Loucy (cell line): ENCODE data around the gene CD80.

ENCODE experiments used
- H2AFZ ChIP-seq: fragments of 200-600 bp; sonication (generic); 2 replicates; pipeline ENCODE4 v1.6.0; 2016; ENCODE audit warnings: antibody characterized with exemption, mild to moderate bottlenecking, low read length, moderate library complexity
- H3F3A ChIP-seq: fragments of 200-600 bp; 2 replicates; pipeline ENCODE4 v1.6.0; 2016; ENCODE audit warnings: antibody characterized with exemption, low read depth, mild to moderate bottlenecking
- H3K27me3 ChIP-seq: fragments of 200-600 bp; sonication (generic); 2 replicates; pipeline ENCODE4 v1.6.1; 2014; ENCODE audit warnings: low read length, mild to moderate bottlenecking; ENCODE audit not compliant: insufficient read depth, poor library complexity, severe bottlenecking
- H3K36me3 ChIP-seq: fragments of 200-600 bp; sonication (generic); 2 replicates; pipeline ENCODE4 v1.6.1; 2016; ENCODE audit warnings: low read length; ENCODE audit not compliant: insufficient read depth
- H3K4me1 ChIP-seq: fragments of 200-600 bp; sonication (generic); 2 replicates; pipeline ENCODE4 v1.5.1; 2014; ENCODE audit warnings: low read length, mild to moderate bottlenecking; ENCODE audit not compliant: insufficient read depth, poor library complexity, severe bottlenecking
- H3K4me2 ChIP-seq: fragments of 200-600 bp; sonication (generic); 2 replicates; pipeline ENCODE4 v1.6.0; 2014; ENCODE audit warnings: antibody characterized with exemption, low read length, low read depth, mild to moderate bottlenecking; ENCODE audit not compliant: poor library complexity, severe bottlenecking
- H3K4me3 ChIP-seq: fragments of 200-600 bp; sonication (generic); 2 replicates; pipeline ENCODE4 v1.5.1; 2014; ENCODE audit warnings: low read length, mild to moderate bottlenecking, mixed read lengths; ENCODE audit not compliant: poor library complexity, severe bottlenecking
- H3K79me2 ChIP-seq: fragments of 200-600 bp; sonication (generic); 2 replicates; pipeline ENCODE4 v1.6.1; 2014; ENCODE audit warnings: low read length; ENCODE audit not compliant: insufficient read depth
- H3K9ac ChIP-seq: fragments of 200-600 bp; sonication (generic); 2 replicates; pipeline ENCODE4 v1.6.0; 2014; ENCODE audit warnings: mild to moderate bottlenecking, low read depth, low read length, moderate library complexity; ENCODE audit not compliant: poor library complexity, severe bottlenecking
- H3K9me2 ChIP-seq: fragments of 200-600 bp; sonication (generic); replicated peaks from 2 replicates; pipeline ENCODE4 v1.6.1; 2016; ENCODE audit warnings: low read depth, low read length, mixed read lengths
- H3K9me3 ChIP-seq: fragments of 200-600 bp; sonication (generic); 2 replicates; pipeline ENCODE4 v1.6.1; 2014; ENCODE audit warnings: mild to moderate bottlenecking, antibody characterized with exemption, low read length, low read depth; ENCODE audit not compliant: insufficient read depth
- H4K20me1 ChIP-seq: fragments of 200-600 bp; sonication (generic); 2 replicates; pipeline ENCODE4 v1.6.0; 2014; ENCODE audit warnings: antibody characterized with exemption, low read length, mild to moderate bottlenecking; ENCODE audit not compliant: insufficient read depth, poor library complexity, severe bottlenecking
- EZH2phosphoT487 ChIP-seq: fragments of 200-600 bp; IDR thresholded peaks from 2 replicates; pipeline ENCODE4 v1.6.1; 2018; ENCODE audit warnings: antibody characterized with exemption, mild to moderate bottlenecking, moderate library complexity, borderline replicate concordance
- TF ChIP-seq, protein P1 (sequence below): fragments of 200-600 bp; sonication (generic); conservative IDR thresholded peaks from 2 replicates; pipeline ENCODE4 v1.5.1; 2014; ENCODE audit warnings: mild to moderate bottlenecking, antibody characterized with exemption, low read length

CD80 gene

GRCh38 chr3:119579366-119580066 is 20.1 kb upstream of the CD80 start, which contains the start of gene ADPRH:
Gene ADPRH, plus strand, starts transcription at chr3:119579492. Its CDS starts 2,678 bp downstream, at chr3:119582170.
- peaks cover 6% of the 10 kb centered on the region for H3K27me3 ChIP-seq
- H3F3A ChIP-seq = no peaks in the 10 kb centered on the region
- H3K9ac ChIP-seq = no peak within 1 kb of the TSS
- TF ChIP-seq, protein P1, sequence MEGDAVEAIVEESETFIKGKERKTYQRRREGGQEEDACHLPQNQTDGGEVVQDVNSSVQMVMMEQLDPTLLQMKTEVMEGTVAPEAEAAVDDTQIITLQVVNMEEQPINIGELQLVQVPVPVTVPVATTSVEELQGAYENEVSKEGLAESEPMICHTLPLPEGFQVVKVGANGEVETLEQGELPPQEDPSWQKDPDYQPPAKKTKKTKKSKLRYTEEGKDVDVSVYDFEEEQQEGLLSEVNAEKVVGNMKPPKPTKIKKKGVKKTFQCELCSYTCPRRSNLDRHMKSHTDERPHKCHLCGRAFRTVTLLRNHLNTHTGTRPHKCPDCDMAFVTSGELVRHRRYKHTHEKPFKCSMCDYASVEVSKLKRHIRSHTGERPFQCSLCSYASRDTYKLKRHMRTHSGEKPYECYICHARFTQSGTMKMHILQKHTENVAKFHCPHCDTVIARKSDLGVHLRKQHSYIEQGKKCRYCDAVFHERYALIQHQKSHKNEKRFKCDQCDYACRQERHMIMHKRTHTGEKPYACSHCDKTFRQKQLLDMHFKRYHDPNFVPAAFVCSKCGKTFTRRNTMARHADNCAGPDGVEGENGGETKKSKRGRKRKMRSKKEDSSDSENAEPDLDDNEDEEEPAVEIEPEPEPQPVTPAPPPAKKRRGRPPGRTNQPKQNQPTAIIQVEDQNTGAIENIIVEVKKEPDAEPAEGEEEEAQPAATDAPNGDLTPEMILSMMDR = no peak
- TF ChIP-seq EZH2phosphoT487 = no peak
- peak within 1 kb of the TSS; percentile 7 for H3K4me2 ChIP-seq
- no peaks in the 10 kb centered on the region for H4K20me1 ChIP-seq
- no peaks in the 10 kb centered on the region for H3K9me3 ChIP-seq
- H3K4me3 ChIP-seq = peak within 1 kb of the TSS; percentile 38
- H3K36me3 ChIP-seq = no peaks in the 10 kb centered on the region
- H3K9me2 ChIP-seq = no peaks in the 10 kb centered on the region
- H3K4me1 ChIP-seq = no peaks in the 10 kb centered on the region
- peak within 1 kb of the TSS; percentile 59 for H2AFZ ChIP-seq
- H3K79me2 ChIP-seq = no peaks in the 10 kb centered on the region

DNA sequence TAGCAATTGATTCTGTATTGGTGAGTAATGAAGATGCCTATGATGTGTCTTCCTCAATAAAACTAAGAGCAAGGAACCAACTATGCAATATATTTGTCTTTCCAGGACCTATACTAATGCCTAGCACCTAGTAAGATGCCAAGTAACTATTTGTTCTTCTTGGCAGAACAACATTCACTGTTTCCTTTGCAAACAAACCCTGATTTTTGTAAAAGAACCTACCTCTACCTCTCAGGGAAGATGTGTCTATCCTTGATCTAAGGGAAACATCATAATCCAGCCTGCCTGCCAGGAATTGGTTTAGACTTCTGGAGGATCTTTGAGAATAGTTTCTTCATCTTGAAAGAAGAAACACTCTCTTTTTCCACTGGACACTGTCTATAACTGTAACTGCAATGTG is 16.1 kb upstream of the CD80 start:
- Histone ChIP-seq H3K36me3 (no peaks in the 10 kb centered on the region), H3K4me3 (no peak overlapping the region), H3K27me3 (peaks cover 6% of the 10 kb centered on the region), H3F3A (no peaks in the 10 kb centered on the region), H2AFZ (no peak overlapping the region), H3K4me2 (no peak overlapping the region), H3K9me2 (no peaks in the 10 kb centered on the region), H4K20me1 (no peaks in the 10 kb centered on the region), H3K9me3 (no peaks in the 10 kb centered on the region), H3K4me1 (no peaks in the 10 kb centered on the region), H3K9ac (no peak overlapping the region), H3K79me2 (no peaks in the 10 kb centered on the region)
- TF ChIP-seq EZH2phosphoT487 = no peak
- TF ChIP-seq, protein P1 = no peak

DNA sequence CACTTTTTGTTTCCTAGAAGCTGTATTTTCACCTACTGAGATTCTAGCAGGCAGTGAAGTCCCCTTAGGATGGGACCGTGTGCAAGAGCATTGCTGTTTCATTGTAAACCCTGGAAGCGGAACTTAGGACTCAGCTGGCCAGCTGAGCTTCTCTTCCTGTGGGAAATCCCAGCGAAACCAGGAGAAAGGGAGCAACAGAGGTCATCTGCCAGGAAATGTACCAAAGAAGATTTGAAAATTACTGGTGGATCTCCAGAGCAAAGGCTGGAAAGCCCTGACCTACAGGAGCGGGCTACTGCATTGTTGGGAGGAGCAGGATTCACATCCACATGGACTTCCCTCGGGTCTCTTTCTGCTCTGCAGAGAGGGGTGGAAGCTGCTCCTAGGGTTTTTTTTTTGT is 12.3 kb upstream of the CD80 start:
- Histone ChIP-seq H3K36me3 (no peaks in the 10 kb centered on the region), H4K20me1 (no peaks in the 10 kb centered on the region), H3K79me2 (no peaks in the 10 kb centered on the region), H3K4me1 (no peaks in the 10 kb centered on the region), H3K27me3 (no peaks in the 10 kb centered on the region), H3F3A (no peaks in the 10 kb centered on the region), H3K4me3 (no peak overlapping the region), H2AFZ (no peak overlapping the region), H3K4me2 (no peak overlapping the region), H3K9ac (no peak overlapping the region), H3K9me3 (no peaks in the 10 kb centered on the region), H3K9me2 (no peaks in the 10 kb centered on the region)
- TF ChIP-seq EZH2phosphoT487 = no peak
- TF ChIP-seq, protein P1 = no peak
